Glutamatergic neuron (in vitro differentiated cells): ENCODE data around the gene LRRC74A. TPM values are rescaled to one million over a fixed set of nuclear protein-coding genes. Genes with fewer than 3 reads are reported as not detected.

ENCODE experiments used
- DNase-seq: peaks from one replicate; pipeline ENCODE4 v3.0.0; 2022
- H3K27ac Mint-ChIP-seq: one replicate; pipeline ENCODE4 v1.8.0; 2020; ENCODE audit warnings: mild to moderate bottlenecking, mixed read lengths, inconsistent platforms; ENCODE audit not compliant: unreplicated experiment
- H3K27me3 Mint-ChIP-seq: one replicate; pipeline ENCODE4 v1.8.0; 2020; ENCODE audit warnings: mild to moderate bottlenecking, moderate library complexity, mixed read lengths, inconsistent platforms; ENCODE audit not compliant: unreplicated experiment
- H3K36me3 Mint-ChIP-seq: one replicate; pipeline ENCODE4 v1.8.0; 2020; ENCODE audit warnings: mild to moderate bottlenecking, mixed read lengths, inconsistent platforms; ENCODE audit not compliant: unreplicated experiment
- H3K4me1 Mint-ChIP-seq: one replicate; pipeline ENCODE4 v1.8.0; 2020; ENCODE audit warnings: mild to moderate bottlenecking, low read depth, mixed read lengths, inconsistent platforms; ENCODE audit not compliant: unreplicated experiment
- H3K4me3 Mint-ChIP-seq: one replicate; pipeline ENCODE4 v1.8.0; 2020; ENCODE audit warnings: mild to moderate bottlenecking, mixed read lengths, inconsistent platforms; ENCODE audit not compliant: unreplicated experiment
- H3K9me3 Mint-ChIP-seq: one replicate; pipeline ENCODE4 v1.8.0; 2020; ENCODE audit warnings: mild to moderate bottlenecking, moderate library complexity, mixed read lengths, inconsistent platforms; ENCODE audit not compliant: unreplicated experiment
- CTCF ChIP-seq: fragments of 200-600 bp; sonication (generic); IDR thresholded peaks from one replicate; pipeline ENCODE4 v1.5.0; 2021; ENCODE audit not compliant: partially characterized antibody, unreplicated experiment
- total RNA-seq: library from RNA; stranded (reverse); fragmentation: NEBNext Ultra II Directional; extraction: Animal tissue kit (Norgen Biotek cat#: 25700); gene quantifications from one replicate; pipeline ENCODE4 v1.2.1, GENCODE V29; 2021; ENCODE audit not compliant: unreplicated experiment

LRRC74A gene
- total RNA-seq, 1 donor from 2014 or later = not detected

DNA sequence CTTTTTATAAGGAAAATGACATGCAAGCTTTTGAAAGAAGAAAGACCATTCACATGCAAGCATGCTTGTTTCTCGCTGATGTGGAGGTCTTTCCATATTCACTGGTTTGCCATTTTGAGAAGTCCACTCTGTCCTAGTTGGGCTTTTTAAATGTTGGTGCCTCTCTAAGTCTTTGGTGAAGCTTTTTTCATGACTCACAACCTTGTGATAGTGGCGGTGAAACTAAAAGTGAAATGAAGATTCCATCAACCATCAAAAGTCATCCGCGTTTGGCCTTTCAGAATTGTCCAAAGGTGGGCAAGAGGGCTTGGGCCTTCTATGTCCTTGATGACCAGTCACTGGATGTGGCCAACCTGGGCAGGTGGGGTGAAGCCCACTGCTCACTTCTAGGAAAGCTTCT is 4.3 kb downstream of the LRRC74A start:
- peaks cover 4% of the 10 kb centered on the region for H3K27me3 Mint-ChIP-seq
- H3K4me3 Mint-ChIP-seq = no peak overlapping the region
- TF ChIP-seq CTCF = no peak
- H3K27ac Mint-ChIP-seq = no peak overlapping the region
- peaks cover 3% of the 10 kb centered on the region for H3K36me3 Mint-ChIP-seq
- DNase-seq = no peak
- peaks cover 4% of the 10 kb centered on the region for H3K9me3 Mint-ChIP-seq
- H3K4me1 Mint-ChIP-seq = peaks cover 27% of the 10 kb centered on the region

- H3K4me3 Mint-ChIP-seq = no peak overlapping the region
- peaks cover 4% of the 10 kb centered on the region for H3K9me3 Mint-ChIP-seq
- H3K27ac Mint-ChIP-seq = no peak overlapping the region
- no peak for TF ChIP-seq CTCF
- H3K36me3 Mint-ChIP-seq = peaks cover 3% of the 10 kb centered on the region
- H3K4me1 Mint-ChIP-seq = peaks cover 27% of the 10 kb centered on the region
- no peak for DNase-seq
- peaks cover 4% of the 10 kb centered on the region for H3K27me3 Mint-ChIP-seq
Measured at GRCh38 chr14:76832503-76832988, 6.3 kb downstream of the LRRC74A start.

DNA sequence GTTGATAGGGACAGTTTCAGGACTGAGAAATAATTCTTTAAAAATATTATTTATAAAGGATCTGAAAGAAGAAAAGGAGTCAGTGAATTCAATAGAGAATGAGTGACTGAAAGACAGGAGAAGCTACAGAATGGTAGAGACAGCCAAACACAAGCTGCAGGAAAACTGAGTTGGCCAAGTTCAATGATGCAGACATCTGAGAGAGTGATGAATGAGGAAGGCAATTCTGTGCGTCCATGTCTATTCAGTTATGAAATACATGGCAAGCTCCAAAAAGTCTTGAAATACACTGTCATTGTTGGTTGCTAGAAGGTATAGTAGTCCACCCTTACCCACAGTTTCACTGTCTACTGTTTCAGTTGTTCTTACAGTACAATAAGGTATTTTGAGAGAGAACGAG is 6.8 kb downstream of the LRRC74A start:
- TF ChIP-seq CTCF = no peak
- peaks cover 24% of the 10 kb centered on the region for H3K4me1 Mint-ChIP-seq
- H3K9me3 Mint-ChIP-seq = peaks cover 4% of the 10 kb centered on the region
- H3K27ac Mint-ChIP-seq = no peak overlapping the region
- no peak for DNase-seq
- H3K36me3 Mint-ChIP-seq = peaks cover 3% of the 10 kb centered on the region
- peaks cover 1% of the 10 kb centered on the region for H3K27me3 Mint-ChIP-seq
- H3K4me3 Mint-ChIP-seq = no peak overlapping the region

DNA sequence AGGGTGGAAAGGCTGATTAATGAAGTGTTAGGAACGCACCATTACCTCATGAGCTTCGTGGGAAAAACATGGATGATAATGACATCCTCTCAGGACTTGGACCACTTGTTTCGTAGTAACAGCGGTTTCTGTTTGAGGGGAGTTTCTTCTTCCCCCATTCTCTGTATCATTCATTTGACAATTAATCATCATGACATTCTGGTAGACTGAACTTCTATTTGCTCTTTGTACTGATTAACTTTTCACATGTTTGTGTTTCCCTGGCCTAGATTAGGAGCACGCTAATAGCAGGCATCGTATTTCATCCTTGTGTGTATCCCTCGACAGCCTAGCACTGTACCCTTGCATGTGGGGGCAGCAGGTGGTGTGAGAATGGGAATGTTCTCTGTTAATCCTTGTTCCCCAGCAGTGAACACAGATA is 8.0 kb downstream of the LRRC74A start:
- Mint-ChIP-seq H3K4me1 (peaks cover 12% of the 10 kb centered on the region), H3K4me3 (no peak overlapping the region), H3K27ac (no peak overlapping the region), H3K36me3 (peaks cover 6% of the 10 kb centered on the region), H3K27me3 (no peaks in the 10 kb centered on the region), H3K9me3 (peaks cover 4% of the 10 kb centered on the region)
- TF ChIP-seq CTCF = no peak
- DNase-seq = no peak

- H3K27ac Mint-ChIP-seq = no peak overlapping the region
- H3K36me3 Mint-ChIP-seq = peaks cover 6% of the 10 kb centered on the region
Measured at GRCh38 chr14:76836029-76836630, 9.9 kb downstream of the LRRC74A start.

More at GRCh38 chr14:76836029-76836630, 9.9 kb downstream of the LRRC74A start:
- Mint-ChIP-seq H3K4me1 (peaks cover 3% of the 10 kb centered on the region), H3K9me3 (peaks cover 4% of the 10 kb centered on the region), H3K27me3 (no peaks in the 10 kb centered on the region), H3K4me3 (no peak overlapping the region)
- DNase-seq = no peak
- no peak for TF ChIP-seq CTCF
